IMR-90 (cell line): ENCODE results near the gene THSD7B. TPM values are rescaled to one million over a fixed set of nuclear protein-coding genes. Genes with fewer than 3 reads are reported as not detected.

Experiments used
- ATAC-seq: fragments of 200-7000 bp; cut with Tn5 transposase; 2 replicates; pipeline ENCODE4 v1.9.1; 2020; ENCODE audit warnings: low read depth, mild to moderate bottlenecking, moderate library complexity
- BruUV-seq: library from RNA; stranded (reverse); fragments of 400-500 nt; replicated peaks from 2 replicates; lab custom pipeline; 2021; lab: Mats Ljungman, UMichigan
- CTCF ChIA-PET: fragments of 300-600 bp; formaldehyde crosslinking; extraction: SDS; loops from one replicate; lab custom pipeline; 2021; ENCODE audit warnings: antibody characterized with exemption; lab: Yijun Ruan, JAX
- POLR2A ChIA-PET: fragments of 300-600 bp; sonication (Branson Sonifier 250); formaldehyde crosslinking; loops from one replicate; lab custom pipeline; 2022; ENCODE audit warnings: antibody characterized with exemption; ENCODE audit not compliant: unreplicated experiment; lab: Charles Lee
- DNase-seq: peaks from one replicate; pipeline ENCODE4 v3.0.0; 2013
- H2AFZ ChIP-seq: replicated peaks from 2 replicates; pipeline ENCODE3; 2013; ENCODE audit warnings: low read length, mild to moderate bottlenecking; ENCODE audit not compliant: poor library complexity
- H2AK5ac ChIP-seq: 2 replicates; pipeline ENCODE4 v1.6.1; 2013; ENCODE audit warnings: low read depth, low read length, inconsistent platforms
- H2AK9ac ChIP-seq: replicated peaks from 2 replicates; pipeline ENCODE3; 2013; ENCODE audit warnings: mild to moderate bottlenecking, low read depth, low read length, moderate library complexity; ENCODE audit not compliant: poor library complexity
- H2BK120ac ChIP-seq: 2 replicates; pipeline ENCODE4 v1.6.1; 2013; ENCODE audit warnings: low read depth, low read length, inconsistent platforms
- H2BK15ac ChIP-seq: 3 replicates; pipeline ENCODE4 v1.6.1; 2013; ENCODE audit warnings: low read depth, low read length, inconsistent platforms
- H2BK20ac ChIP-seq: 2 replicates; pipeline ENCODE4 v1.6.1; 2013; ENCODE audit warnings: low read depth, mild to moderate bottlenecking, inconsistent platforms, low read length, moderate library complexity
- H2BK5ac ChIP-seq: 2 replicates; pipeline ENCODE4 v1.6.1; 2013; ENCODE audit warnings: mild to moderate bottlenecking, low read depth, low read length, inconsistent platforms; ENCODE audit not compliant: poor library complexity, severe bottlenecking
- H3K14ac ChIP-seq: replicated peaks from 2 replicates; pipeline ENCODE4 v1.6.1; 2013; ENCODE audit warnings: low read depth, low read length, inconsistent platforms
- H3K18ac ChIP-seq: 2 replicates; pipeline ENCODE4 v1.6.1; 2013; ENCODE audit warnings: low read depth, low read length, control low read depth
- H3K23ac ChIP-seq: 2 replicates; pipeline ENCODE4 v1.6.1; 2013; ENCODE audit warnings: low read depth, low read length, inconsistent platforms
- H3K27ac ChIP-seq: 2 replicates; pipeline ENCODE4 v1.5.1; 2013; ENCODE audit warnings: mild to moderate bottlenecking, control low read depth, low read length; ENCODE audit not compliant: insufficient read depth
- H3K27me3 ChIP-seq: 2 replicates; pipeline ENCODE4 v1.6.1; 2013; ENCODE audit warnings: low read length; ENCODE audit not compliant: control insufficient read depth, insufficient read depth
- H3K36me3 ChIP-seq: 2 replicates; pipeline ENCODE4 v1.6.1; 2013; ENCODE audit warnings: low read length, mixed read lengths; ENCODE audit not compliant: control insufficient read depth, insufficient read depth
- H3K4ac ChIP-seq: 2 replicates; pipeline ENCODE4 v1.6.1; 2013; ENCODE audit warnings: low read depth, low read length, inconsistent platforms
- H3K4me1 ChIP-seq: 2 replicates; pipeline ENCODE4 v1.6.1; 2013; ENCODE audit warnings: low read length, mixed read lengths; ENCODE audit not compliant: control insufficient read depth, insufficient read depth
- H3K4me2 ChIP-seq: 2 replicates; pipeline ENCODE4 v1.6.1; 2013; ENCODE audit warnings: low read depth, mild to moderate bottlenecking, control low read depth, low read length, moderate library complexity
- H3K4me3 ChIP-seq: 2 replicates; pipeline ENCODE4 v1.5.1; 2013; ENCODE audit warnings: low read depth, mild to moderate bottlenecking, control low read depth, low read length, moderate library complexity; ENCODE audit not compliant: insufficient read depth
- H3K56ac ChIP-seq: 2 replicates; pipeline ENCODE4 v1.6.1; 2013; ENCODE audit warnings: low read length, inconsistent platforms; ENCODE audit not compliant: insufficient read depth; ENCODE audit errors: extremely low read depth
- H3K79me1 ChIP-seq, 2 experiments: 2 replicates each; pipeline ENCODE4 v1.6.1; 2013; ENCODE audit warnings: low read length in 2 of 2, inconsistent platforms in 1 of 2, low read depth in 1 of 2
- H3K9ac ChIP-seq: 2 replicates; pipeline ENCODE4 v1.6.1; 2013; ENCODE audit warnings: low read depth, low read length, control low read depth
- H3K9me1 ChIP-seq: 2 replicates; pipeline ENCODE4 v1.6.1; 2013; ENCODE audit warnings: low read length, inconsistent platforms; ENCODE audit not compliant: insufficient read depth
- H3K9me3 ChIP-seq: 2 replicates; pipeline ENCODE4 v1.6.1; 2013; ENCODE audit warnings: low read length; ENCODE audit not compliant: control insufficient read depth, insufficient read depth
- H4K20me1 ChIP-seq: 2 replicates; pipeline ENCODE4 v1.6.1; 2013; ENCODE audit warnings: low read length, inconsistent platforms; ENCODE audit not compliant: insufficient read depth
- H4K5ac ChIP-seq: 2 replicates; pipeline ENCODE4 v1.6.1; 2013; ENCODE audit warnings: mild to moderate bottlenecking, low read depth, low read length, control low read depth
- H4K8ac ChIP-seq, 2 experiments: 2 replicates each; pipeline ENCODE4 v1.6.1; 2013; ENCODE audit warnings: low read depth in 2 of 2, low read length in 2 of 2, control low read depth in 1 of 2, inconsistent platforms in 1 of 2
- H4K91ac ChIP-seq: 2 replicates; pipeline ENCODE4 v1.6.1; 2013; ENCODE audit warnings: low read depth, low read length, inconsistent platforms; ENCODE audit not compliant: insufficient read depth
- BHLHE40 ChIP-seq: fragments of 150-350 bp; IDR thresholded peaks from 2 replicates; pipeline ENCODE4 v1.6.1; 2016; ENCODE audit warnings: mild to moderate bottlenecking, low read depth, low read length
- CEBPB ChIP-seq: IDR thresholded peaks from 2 replicates; pipeline ENCODE4 v1.6.1; 2012; ENCODE audit warnings: low read depth, low read length, improper control_type of control experiment
- CHD1 ChIP-seq: IDR thresholded peaks from 2 replicates; pipeline ENCODE4 v1.6.1; 2012; ENCODE audit warnings: low read depth, low read length, improper control_type of control experiment
- CTCF ChIP-seq: conservative IDR thresholded peaks from 2 replicates; pipeline ENCODE4 v1.5.1; 2012; ENCODE audit warnings: mild to moderate bottlenecking, low read depth, low read length, improper control_type of control experiment
- ELK1 ChIP-seq: fragments of 150-350 bp; IDR thresholded peaks from 2 replicates; pipeline ENCODE4 v1.6.1; 2016; ENCODE audit warnings: low read depth, mild to moderate bottlenecking, low read length, moderate library complexity, borderline replicate concordance
- FOS ChIP-seq: fragments of 150-350 bp; IDR thresholded peaks from 2 replicates; pipeline ENCODE4 v1.6.1; 2016; ENCODE audit warnings: low read depth, low read length
- MAFK ChIP-seq: IDR thresholded peaks from 2 replicates; pipeline ENCODE4 v1.6.1; 2012; ENCODE audit warnings: low read depth, low read length, improper control_type of control experiment
- MAZ ChIP-seq: IDR thresholded peaks from 2 replicates; pipeline ENCODE4 v1.6.1; 2012; ENCODE audit warnings: low read depth, mild to moderate bottlenecking, low read length, improper control_type of control experiment, moderate library complexity, borderline replicate concordance
- MXI1 ChIP-seq: IDR thresholded peaks from 2 replicates; pipeline ENCODE4 v1.6.1; 2012; ENCODE audit warnings: low read depth, mild to moderate bottlenecking, low read length, moderate library complexity, borderline replicate concordance
- NFE2L2 ChIP-seq: fragments of 150-350 bp; IDR thresholded peaks from 2 replicates; pipeline ENCODE4 v1.6.1; 2016; ENCODE audit warnings: low read depth, mild to moderate bottlenecking, low read length
- POLR2A ChIP-seq: IDR thresholded peaks from 2 replicates; pipeline ENCODE4 v1.6.1; 2012; ENCODE audit warnings: mild to moderate bottlenecking, low read depth, low read length
- RAD21 ChIP-seq: IDR thresholded peaks from 2 replicates; pipeline ENCODE4 v1.6.1; 2012; ENCODE audit warnings: low read length, improper control_type of control experiment
- RCOR1 ChIP-seq: IDR thresholded peaks from 2 replicates; pipeline ENCODE4 v1.6.1; 2012; ENCODE audit warnings: mild to moderate bottlenecking, low read length, improper control_type of control experiment; ENCODE audit not compliant: insufficient replicate concordance
- RFX5 ChIP-seq: IDR thresholded peaks from 2 replicates; pipeline ENCODE4 v1.8.0; 2012; ENCODE audit warnings: low read depth, mild to moderate bottlenecking, low read length, moderate library complexity
- SMC3 ChIP-seq: fragments of 150-350 bp; IDR thresholded peaks from 2 replicates; pipeline ENCODE4 v1.6.1; 2016; ENCODE audit warnings: low read depth, mild to moderate bottlenecking, antibody characterized with exemption, low read length, moderate library complexity
- USF2 ChIP-seq: fragments of 150-350 bp; IDR thresholded peaks from 2 replicates; pipeline ENCODE4 v1.6.1; 2017; ENCODE audit warnings: mild to moderate bottlenecking, antibody characterized with exemption, low read length, low read depth
- WGBS, 2 experiments: methylation state at CpG; one replicate each; pipeline versions ENCODE4 v1.1.5 to v1.1.7; 2013; ENCODE audit warnings: missing lambda C conversion rate in 2 of 2; ENCODE audit not compliant: insufficient read length in 1 of 2; ENCODE audit errors: extremely low coverage in 2 of 2; 5-methylcytosine and 5-hydroxymethylcytosine counted together
- dilution Hi-C: fragments of 300-500 bp; cut with HindIII; formaldehyde crosslinking; loops from one replicate; pipeline ENCODE4 v1.14.3; 2018; ENCODE audit warnings: low sequenced_read_pairs; ENCODE audit not compliant: unreplicated experiment
- in situ Hi-C: fragments of 300-500 bp; cut with MboI; formaldehyde crosslinking; loops from 3 replicates; pipeline ENCODE4 v1.14.3; 2019; ENCODE audit warnings: low sequenced_read_pairs, inconsistent platforms, mixed read lengths
- intact Hi-C: fragments of 100-400 bp; cut with micrococcal nuclease; formaldehyde crosslinking; loops from 2 replicates; pipeline ENCODE4 v1.10.0; 2022
- polyA plus RNA-seq, 3 experiments: library from polyadenylated mRNA; depleted of rRNA; stranded (reverse); fragments of >200 nt; gene quantifications; 2 replicates each; pipeline ENCODE4 v1.2.3, GENCODE V29; 2012; ENCODE audit warnings: low replicate concordance in 1 of 3
- total RNA-seq: library from RNA; depleted of rRNA; stranded (reverse); fragments of >200 nt; gene quantifications from 2 replicates; pipeline ENCODE4 v1.2.3, GENCODE V29; 2012

THSD7B gene
- total and polyA plus RNA-seq, 2 of the 4 experiments (the other 2 are of a cell fraction), result not detected

- no peak overlapping the region for H3K14ac ChIP-seq
- H4K8ac ChIP-seq, result no peak overlapping the region
- no peak overlapping the region for H4K91ac ChIP-seq
- intact Hi-C loops (no loop called here), dilution Hi-C loops (no loop called here), in situ Hi-C loops (no loop called here)
- POLR2A ChIA-PET, result no interaction called here
- H2BK15ac ChIP-seq, result no peak overlapping the region
- no peak overlapping the region for H2BK120ac ChIP-seq
- WGBS, 2 experiments, result 67% methylated on average over 1 of the region's 9 CpGs; no CpG with 5 or more reads in 1 of the 2 experiments
- H3K9me3 ChIP-seq, result peaks cover 14% of the 10 kb centered on the region
- no peak overlapping the region for H2AK5ac ChIP-seq
- no peak for TF ChIP-seq CHD1
- no peak for TF ChIP-seq USF2
- TF ChIP-seq RFX5, result no peak
- no peak for TF ChIP-seq CEBPB
- no peak for TF ChIP-seq MAFK
- TF ChIP-seq FOS, result no peak
- no peak for TF ChIP-seq NFE2L2
- TF ChIP-seq CTCF, result no peak
- no peak for TF ChIP-seq ELK1
- TF ChIP-seq POLR2A, result no peak
- no peak for TF ChIP-seq RAD21
- no peak for TF ChIP-seq RCOR1
- no peak for TF ChIP-seq SMC3
- TF ChIP-seq MAZ, result no peak
- no peak for TF ChIP-seq BHLHE40
- no peak for TF ChIP-seq MXI1
- H3K36me3 ChIP-seq, result no peaks in the 10 kb centered on the region
- H3K9me1 ChIP-seq, result no peaks in the 10 kb centered on the region
- DNase-seq (no peak), ATAC-seq (no peak)
- H3K4me1 ChIP-seq, result no peaks in the 10 kb centered on the region
- H2BK20ac ChIP-seq, result no peak overlapping the region
- no peaks in the 10 kb centered on the region for H3K27me3 ChIP-seq
- H3K23ac ChIP-seq, result no peak overlapping the region
- H4K5ac ChIP-seq, result no peak overlapping the region
- H2AFZ ChIP-seq, result no peak overlapping the region
- no peaks in the 10 kb centered on the region for H4K20me1 ChIP-seq
- H3K56ac ChIP-seq, result no peak overlapping the region
- H2AK9ac ChIP-seq, result no peak overlapping the region
- no peak overlapping the region for H3K4me3 ChIP-seq
- no peak overlapping the region for H3K18ac ChIP-seq
- no peaks in the 10 kb centered on the region for H3K79me1 ChIP-seq
- no TSS peak for BruUV-seq
- no peak overlapping the region for H2BK5ac ChIP-seq
- no peak overlapping the region for H3K4ac ChIP-seq
- H3K27ac ChIP-seq, result no peak overlapping the region
- H3K9ac ChIP-seq, result no peak overlapping the region
- CTCF ChIA-PET, result interaction anchor here (0.7 kb wide), 1 partner anchor 32 kb away, joined by 3 read pairs; no protein-coding TSS in a partner anchor
- H3K4me2 ChIP-seq, result no peak overlapping the region
Observed at GRCh38 chr2:136920652-136921333, 155.4 kb downstream of the THSD7B start.
